Stimulated activated CD4-positive, alpha-beta T cell treated with anti-CD3 and anti-CD28 coated beads, Interleukin-15, amount 100 ng/mL, for 48 hours (primary cell): ENCODE measurements around the gene ARID1B.

Experiments
- DNase-seq, 2 donors: peaks; one replicate each; pipeline ENCODE4 v3.0.0-alpha.2; 2020; ENCODE audit warnings: low read depth in 2 of 2

Gene ARID1B

GRCh38 chr6:156776840-156777576 is at the start of gene ARID1B:
ARID1B (plus strand) TSS chr6:156777378; CDS start chr6:156777681, 303 bp downstream.
- DNase-seq, result peak; percentile 43 to 57

- DNase-seq, result no peak
Observed at GRCh38 chr6:156727715-156728385, 49.3 kb upstream of the ARID1B start.

- no peak for DNase-seq
Observed at GRCh38 chr6:156729248-156729647, 47.9 kb upstream of the ARID1B start.

GRCh38 chr6:156731396-156731795 is 45.8 kb upstream of the ARID1B start:
- no peak for DNase-seq

DNA sequence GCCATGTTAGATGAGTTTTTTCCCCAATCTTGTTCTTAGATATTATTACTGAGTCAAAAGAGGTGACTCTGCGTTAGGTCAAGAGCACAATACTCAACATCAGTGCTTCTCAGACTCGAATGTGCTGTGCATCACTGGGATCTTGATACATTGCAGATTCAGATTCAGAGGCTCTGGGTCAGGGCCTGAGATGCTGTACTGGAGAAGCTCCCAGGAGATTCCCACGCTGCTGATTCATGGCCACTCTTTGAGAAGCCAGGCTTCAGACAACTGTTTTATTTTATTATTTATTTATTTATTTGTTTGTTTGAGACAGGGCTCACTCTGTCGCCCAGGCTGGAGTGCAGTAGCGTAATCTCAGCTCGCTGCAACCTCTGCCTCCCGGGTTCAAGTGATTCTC is 41.4 kb upstream of the ARID1B start:
- DNase-seq, result no peak

- no peak for DNase-seq
Observed at GRCh38 chr6:156740604-156741003, 36.6 kb upstream of the ARID1B start.

- DNase-seq, result no peak
Observed at GRCh38 chr6:156741287-156742073, 35.7 kb upstream of the ARID1B start.

GRCh38 chr6:156747715-156748114 is 29.5 kb upstream of the ARID1B start:
- no peak for DNase-seq

GRCh38 chr6:156748504-156748903 is 28.7 kb upstream of the ARID1B start:
- no peak for DNase-seq

- no peak for DNase-seq
Observed at GRCh38 chr6:156752666-156753301, 24.4 kb upstream of the ARID1B start.

DNA sequence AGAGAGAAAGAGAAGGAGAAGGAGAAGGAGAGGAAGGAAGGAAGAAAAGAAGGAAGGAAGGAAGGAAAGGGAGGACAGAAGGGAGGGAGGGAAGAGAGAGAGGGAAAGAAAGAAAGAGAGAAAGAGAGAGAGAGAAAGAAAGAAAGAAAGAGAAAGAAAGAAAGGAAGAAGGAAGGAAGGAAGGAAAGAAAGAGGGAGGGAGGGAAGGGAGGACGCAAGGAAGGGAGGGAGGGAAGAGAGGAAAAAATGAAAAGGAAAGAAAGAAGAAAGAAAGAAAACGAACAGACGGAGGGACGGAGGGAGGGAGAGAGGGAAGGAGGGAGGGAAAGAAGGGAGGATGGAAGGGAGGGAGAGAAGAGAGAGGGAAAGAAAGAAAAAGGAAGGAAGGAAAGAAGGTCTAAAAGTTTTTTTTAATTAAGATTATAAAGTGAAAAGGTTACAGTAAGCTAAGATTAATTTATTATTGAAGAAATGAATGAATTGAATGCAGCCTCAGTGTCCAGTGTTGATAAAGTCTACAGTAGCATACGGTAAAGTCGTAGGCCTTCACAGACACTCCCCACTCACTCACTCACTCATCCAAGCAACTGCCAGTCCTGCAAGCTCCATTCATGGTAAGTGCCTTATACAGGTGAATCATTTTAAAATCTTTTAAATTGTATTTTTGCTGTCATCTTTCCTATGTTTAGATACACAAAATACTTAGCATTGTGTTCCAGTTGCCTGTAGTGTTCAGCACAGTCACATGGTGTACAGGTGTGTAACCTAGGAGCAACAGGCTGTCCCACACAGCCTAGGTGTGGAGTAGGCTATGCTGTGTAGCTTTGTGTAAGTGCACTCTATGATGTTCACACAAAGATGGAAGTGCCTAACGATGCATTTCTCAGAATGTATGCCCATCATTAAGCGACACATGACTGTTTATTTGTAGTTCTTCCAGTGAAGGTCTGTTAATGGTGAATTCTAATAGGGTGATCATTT is 20.3 kb upstream of the ARID1B start:
- no peak for DNase-seq

DNA sequence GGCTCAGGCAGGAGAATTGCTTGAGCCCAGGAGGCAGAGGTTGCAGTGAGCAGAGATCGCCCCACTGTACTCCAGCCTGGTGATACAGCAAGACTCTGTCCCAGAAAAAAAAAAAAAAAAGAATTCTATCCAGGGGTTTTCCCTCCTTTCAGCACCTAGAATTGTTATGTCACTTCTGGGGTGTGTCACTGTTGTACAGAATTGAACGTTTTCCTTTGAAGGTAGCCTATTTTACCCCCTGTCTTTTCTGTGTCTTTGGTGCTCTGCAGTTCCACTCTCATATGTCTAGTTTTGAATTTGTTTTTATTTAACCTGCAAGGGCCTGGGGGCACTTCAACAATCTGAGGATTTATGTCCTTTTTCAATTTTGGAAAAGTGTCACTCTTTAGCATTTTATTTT is 19.3 kb upstream of the ARID1B start:
- DNase-seq, result no peak

- DNase-seq, result no peak
Observed at GRCh38 chr6:156760377-156760776, 16.8 kb upstream of the ARID1B start.

DNA sequence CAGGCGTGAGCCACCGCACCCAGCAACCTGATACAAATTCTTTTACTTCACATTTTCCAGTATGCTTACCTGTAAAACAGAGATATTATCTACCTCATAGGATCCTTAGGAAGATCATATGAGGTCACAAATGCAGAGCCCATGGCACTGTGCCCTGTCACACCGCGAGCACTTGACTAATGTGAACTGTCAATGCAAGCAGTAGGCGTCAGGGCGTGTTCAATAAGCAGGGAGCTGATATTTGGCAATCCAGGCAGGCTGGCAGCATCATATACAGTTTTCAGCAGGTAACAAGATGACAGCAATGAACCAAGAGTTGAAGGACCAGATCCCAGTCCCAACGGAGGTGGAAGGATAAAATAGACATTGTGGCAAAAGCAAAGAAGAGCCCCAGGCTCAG is 14.6 kb upstream of the ARID1B start:
- DNase-seq, result no peak

- DNase-seq, result no peak
Observed at GRCh38 chr6:156765117-156765516, 12.1 kb upstream of the ARID1B start.

DNA sequence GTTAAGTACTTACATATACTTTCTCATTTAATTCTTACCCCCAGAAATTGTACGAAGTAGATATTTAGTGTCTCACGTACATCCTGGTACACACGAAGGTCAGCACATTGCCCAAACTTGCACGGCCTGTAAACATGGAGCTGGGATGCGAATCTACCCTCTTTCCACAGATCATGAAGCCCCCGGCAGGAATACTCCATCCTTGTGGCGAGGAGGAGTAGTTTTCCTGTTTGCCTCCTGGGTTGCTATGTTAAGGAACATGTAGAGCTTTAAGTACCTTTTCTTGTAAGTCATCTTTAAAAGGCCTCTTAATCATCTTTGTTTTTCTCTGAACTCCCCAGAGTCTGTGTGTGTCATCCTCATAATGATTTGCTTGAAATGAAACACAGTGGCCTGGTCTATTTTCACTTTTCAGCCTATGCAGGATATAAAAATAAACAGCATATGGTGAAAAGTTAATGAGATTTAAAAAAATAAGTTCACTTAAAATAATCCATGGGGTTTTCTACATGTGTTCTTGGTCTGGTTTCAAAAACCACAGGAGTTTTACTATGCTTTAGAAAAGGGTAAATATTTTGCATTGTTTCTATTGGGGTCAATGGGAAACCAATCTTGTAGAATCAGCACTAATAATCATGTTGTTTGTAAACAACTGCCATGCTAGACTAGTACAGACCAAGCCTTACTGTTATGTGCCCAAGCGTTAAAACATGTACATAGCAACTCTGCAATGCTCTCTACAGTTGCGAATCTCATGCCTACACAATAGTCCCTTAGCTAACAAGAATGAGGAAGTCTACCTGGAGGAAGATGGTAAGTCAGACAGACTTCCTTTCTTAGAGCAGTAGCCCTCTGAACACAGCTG is 9.3 kb upstream of the ARID1B start:
- DNase-seq, result no peak

DNA sequence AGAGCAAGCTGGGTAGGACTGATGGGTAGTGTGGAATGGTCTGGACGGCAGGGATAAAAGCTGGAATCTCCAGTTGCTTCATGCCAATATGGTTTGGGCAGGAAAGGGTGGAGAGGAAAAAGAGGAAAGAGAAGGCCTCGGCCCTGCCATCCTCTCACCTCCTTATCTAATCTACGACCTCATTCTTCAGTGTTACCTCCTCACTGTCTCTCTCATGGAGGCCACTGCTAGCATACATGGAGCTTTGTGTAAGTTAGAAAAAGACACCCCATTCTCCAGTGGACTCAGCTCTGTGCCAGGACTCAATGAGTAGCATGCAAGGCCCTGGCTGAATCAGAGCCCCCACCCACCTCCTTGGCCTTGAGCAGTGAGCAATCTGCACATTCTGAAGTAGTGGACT is 6.1 kb upstream of the ARID1B start:
- no peak for DNase-seq

- no peak for DNase-seq
Observed at GRCh38 chr6:156771761-156772160, 5.4 kb upstream of the ARID1B start.

GRCh38 chr6:156773476-156773875 is 3.7 kb upstream of the ARID1B start:
- DNase-seq, result no peak
